Middle frontal gyrus (tissue), 1 donor: ENCODE measurements around the gene ATL1.
A peak's percentile ranks its signal among the peaks of the same experiment; 100 is the strongest.

Source experiments
- DNase-seq: peaks from one replicate; pipeline ENCODE4 v3.0.0-alpha.2; 2015; ENCODE audit warnings: low spot score; ENCODE audit errors: extremely low spot score

Gene ATL1

DNA sequence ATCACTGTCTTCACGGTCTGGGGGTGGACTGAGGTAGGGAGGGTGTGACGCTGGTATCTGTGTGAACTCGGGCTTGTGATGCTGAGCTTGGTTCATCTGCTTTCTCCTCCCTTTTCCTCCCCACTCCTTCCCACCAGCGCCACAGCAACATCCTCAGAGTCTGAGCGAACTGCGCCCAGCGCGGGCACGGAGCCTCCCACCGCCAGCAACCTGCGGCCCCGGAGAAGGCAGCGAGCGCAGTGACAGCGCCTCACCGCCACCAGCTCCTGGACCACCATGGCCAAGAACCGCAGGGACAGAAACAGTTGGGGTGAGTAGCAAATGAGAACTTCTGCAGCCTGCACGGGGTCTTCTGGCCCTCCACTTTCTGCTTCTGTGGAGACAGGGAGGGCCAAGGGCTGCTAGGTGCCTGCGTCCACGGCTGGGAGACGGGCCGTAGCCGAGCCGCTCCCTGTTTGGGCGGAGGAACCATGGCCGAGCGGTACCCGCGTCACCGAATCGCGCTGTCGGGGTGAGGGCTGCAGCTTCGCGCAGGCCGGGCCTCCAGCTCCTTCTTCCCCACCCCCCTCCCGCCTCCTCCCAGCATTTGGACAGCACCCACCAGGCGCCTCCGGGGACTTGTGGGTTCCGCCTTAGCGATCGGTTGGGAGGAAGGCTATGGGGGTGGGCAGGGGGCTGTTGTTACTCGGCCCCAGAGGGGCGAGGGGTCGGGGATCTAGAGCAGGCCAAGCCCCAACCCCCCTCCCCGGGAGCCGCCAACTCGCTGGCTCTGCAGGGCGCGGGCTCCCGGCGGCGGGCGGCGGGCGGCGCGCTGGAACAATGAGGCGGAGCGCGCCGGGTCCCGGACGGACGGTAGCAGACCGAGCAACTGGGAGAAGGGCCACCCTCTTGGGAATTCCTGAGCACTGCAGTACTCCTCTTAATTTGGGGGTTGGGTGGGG is at the start of gene ATL1:
TSS of gene ATL1 (plus strand) at position 156 of the 941 bp plus-strand sequence. CDS start at position 277, 121 bp downstream.
- DNase-seq = peak; percentile 51

DNA sequence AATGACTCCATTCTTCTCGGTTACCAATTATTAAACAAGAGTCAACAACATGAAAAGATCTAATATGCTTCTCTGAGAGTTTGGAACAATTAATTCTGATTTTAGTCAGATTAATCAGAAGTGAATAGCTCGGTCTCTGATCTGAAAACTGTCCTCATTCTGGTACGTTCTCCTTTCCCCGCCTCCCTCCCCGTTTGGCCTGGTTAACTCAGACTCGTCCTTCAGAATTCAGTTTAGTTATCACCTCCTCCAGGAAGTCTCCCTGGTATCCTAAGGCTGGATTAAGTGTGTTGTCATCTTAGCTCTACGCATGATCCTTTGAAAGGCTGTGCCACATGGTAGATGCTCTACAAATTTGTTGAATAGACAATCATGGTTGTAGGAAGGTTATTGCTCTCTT is 49.8 kb upstream of the ATL1 start:
- no peak for DNase-seq

DNA sequence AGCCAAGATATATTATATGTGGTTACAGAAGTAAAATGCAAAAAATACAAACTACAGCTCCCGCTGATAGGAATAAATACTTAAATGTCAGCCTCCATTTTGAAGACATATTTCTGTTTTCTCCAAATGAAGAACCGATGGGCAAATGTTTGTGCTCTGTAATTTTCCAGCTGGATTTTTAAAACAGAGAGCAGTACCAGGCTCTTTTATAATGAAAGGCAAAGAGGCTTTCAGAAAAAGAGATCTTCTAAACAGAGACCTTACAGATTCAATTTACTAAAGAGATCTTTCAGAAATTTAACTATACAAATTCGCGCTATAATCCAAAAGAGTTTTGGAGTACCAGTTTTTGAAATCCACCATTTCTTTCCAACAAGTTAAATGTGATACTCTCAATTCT is 47.5 kb upstream of the ATL1 start:
- DNase-seq = no peak

DNA sequence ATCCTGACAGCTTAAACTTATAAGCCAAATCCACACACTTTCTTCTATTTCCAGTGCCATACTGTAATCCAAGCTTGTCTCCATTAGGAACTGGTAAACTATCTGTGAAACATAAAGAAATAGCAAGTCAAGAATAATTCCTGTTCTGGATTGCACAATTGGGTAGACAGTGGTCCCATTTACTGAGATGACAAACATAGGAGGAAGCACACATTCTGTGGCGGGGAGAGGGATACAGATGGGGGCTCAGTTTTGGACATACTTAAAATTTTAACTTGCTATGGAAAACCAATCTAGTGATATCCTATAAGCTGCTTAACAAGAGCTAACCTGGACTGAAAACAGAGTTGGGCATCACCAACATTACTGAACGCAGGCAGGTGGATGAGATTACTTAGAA is 43.9 kb upstream of the ATL1 start:
- DNase-seq = no peak

DNA sequence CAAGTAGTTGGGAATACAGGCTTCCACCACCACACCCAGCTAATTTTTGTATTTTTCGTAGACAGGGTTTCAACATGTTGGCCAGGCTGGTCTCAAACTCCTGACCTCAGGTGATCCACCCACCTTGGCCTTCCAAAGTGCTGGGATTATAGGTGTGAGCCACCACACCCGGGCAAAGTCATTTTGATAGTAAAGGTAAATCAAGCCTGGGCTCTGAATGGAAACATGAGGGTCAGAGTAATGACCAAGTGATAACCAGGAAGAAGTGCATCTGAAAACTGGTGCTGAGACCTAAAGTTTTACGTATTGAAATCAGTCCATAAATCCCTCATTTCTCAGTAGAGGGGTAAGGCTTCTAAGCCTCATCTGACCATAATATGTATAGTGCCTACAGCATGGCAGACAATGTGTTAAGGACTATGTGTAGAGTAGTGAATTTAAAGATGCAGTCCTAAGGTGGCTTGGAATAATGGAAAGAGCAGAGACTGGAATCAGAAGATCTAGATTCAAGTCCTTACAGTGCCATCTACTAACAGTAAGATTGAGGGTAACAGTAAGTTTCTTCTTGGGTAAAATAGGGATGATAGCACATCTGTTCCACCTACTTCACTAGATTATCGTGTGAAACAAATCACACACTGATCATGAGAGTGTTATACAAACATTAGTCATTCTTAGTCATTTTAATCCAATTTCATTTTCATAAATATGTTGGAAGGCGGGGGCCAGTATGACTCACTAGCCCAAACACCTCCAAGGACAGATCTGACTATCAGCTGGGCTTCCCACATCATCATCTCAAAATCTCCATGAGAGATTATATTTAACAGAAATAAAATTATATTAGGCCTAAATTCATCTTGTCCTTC is 38.8 kb upstream of the ATL1 start:
- no peak for DNase-seq

DNA sequence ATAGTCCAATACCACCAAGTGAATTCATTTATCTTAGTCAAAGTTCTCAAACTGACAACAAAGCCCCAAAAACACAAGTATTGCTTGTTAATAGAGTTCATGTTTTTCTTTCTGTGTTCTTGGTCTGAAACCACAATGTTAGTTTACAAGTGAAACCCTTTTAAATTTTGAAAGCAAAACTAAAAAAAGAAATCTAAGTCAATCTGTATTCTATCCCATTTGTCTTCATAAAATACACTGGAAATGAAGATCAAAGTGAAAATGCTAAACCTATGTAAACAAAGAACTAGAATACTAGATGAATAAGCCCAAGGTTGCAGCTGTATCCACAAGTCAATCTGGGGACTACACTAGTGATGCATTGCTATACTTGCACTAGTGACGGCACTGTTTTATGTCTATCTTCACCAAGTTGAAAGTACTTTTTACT is 38.0 kb upstream of the ATL1 start:
- DNase-seq = no peak

DNA sequence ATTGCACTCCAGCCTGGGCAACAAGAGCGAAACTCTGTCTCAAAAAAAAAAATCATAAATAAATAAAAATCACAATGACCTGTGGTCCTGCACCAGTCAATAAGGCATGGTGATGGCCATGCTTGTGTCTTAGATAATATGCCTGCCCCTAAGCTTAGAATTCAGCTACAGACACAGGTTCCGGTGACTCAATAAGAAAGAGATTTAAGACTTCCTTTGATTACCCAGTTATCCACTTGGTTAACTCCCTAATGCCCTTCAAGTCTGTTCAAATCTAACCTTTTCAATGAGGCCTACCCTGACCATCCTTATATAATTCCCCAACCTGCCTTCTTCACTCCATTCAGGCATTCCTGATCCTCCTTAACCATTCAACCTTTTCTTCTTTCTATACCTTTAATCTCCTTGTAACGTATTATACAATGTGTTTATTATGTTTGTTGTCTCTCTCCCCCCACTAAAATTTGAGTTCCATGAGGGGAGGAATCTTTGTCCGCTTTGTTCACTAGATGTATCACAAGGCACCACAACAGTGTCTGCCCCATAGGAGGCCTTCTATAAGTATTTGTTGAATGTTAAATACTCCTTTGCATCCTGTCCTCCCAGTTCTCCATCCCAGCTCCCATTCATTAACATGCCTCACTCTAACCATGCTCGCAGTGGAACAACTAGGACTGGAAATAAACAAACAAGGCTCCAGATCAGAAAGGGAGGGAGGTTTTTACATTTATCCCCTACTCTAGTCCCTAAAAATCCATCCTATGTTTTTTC is 36.5 kb upstream of the ATL1 start:
- DNase-seq = no peak

DNA sequence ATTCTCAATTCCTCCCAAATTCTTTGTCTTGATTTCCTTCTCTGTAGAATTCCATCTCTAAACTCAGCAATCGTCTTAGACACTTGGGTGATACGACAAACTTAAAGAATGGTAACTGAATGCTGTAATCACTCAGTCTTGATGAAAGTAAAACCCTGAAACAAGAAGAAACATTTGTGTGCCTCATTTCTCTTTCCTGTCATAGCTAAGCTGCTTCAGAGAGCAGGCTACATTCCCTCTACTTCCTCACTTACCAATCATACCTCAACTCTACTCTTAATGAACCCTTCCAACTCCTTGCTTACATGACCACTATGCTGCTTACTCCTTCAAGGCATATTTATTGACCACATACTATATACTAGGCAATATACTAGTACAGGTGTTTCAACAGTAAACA is 35.9 kb upstream of the ATL1 start:
- DNase-seq = no peak

DNA sequence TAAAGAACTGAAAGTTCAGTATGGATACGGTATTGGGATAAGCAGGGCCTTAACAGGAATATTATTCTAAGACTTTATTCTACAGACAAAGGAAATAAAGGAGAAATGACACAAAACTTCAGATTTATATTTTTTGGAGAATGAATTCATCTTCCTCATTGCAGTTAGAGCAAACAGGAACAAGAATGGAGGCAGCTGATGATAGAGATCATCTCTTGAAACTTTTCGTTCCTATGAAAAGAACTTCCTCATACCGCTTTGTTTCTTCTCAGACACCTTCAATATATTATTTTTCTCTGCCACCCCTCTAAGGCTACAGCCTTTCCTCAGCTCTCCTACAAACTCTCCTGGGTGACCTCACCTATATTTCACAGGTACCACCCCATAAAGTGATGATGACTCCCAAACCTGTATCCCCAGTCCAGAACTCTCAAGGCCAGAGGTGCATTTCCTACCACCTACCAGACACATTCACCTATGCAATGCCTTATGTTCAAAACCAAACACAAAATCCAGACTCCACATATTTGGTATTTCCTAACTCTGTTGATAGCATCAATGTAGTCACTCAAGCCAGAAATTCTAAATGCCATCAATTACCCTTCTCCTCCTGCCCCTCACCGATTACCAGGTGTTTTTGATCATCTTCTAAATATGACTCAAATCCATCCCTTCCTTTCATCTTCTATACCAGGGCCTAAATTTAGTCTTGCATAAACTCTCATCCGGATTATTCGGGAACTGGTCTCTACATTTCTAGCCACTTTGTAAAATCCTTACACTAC is 35.0 kb upstream of the ATL1 start:
- no peak for DNase-seq

DNA sequence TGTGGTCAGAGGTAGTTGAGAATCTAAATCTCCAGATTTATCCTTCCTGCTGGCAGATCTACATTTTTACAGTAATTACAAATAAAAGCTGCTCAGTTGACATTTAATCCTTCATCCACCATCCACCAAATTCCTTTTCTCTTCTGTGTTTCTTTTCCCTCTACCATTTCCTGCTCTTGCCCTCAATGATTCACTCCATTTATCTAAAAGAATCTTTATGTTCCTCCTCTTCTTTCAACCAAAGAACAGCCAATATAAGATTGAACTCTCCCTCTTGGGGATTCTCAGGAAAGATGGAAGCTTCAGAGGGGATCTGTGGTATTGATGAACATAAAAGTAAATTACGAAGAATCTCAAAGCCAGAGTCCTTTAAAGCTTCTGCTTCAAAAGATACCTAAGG is 31.9 kb upstream of the ATL1 start:
- no peak for DNase-seq

DNA sequence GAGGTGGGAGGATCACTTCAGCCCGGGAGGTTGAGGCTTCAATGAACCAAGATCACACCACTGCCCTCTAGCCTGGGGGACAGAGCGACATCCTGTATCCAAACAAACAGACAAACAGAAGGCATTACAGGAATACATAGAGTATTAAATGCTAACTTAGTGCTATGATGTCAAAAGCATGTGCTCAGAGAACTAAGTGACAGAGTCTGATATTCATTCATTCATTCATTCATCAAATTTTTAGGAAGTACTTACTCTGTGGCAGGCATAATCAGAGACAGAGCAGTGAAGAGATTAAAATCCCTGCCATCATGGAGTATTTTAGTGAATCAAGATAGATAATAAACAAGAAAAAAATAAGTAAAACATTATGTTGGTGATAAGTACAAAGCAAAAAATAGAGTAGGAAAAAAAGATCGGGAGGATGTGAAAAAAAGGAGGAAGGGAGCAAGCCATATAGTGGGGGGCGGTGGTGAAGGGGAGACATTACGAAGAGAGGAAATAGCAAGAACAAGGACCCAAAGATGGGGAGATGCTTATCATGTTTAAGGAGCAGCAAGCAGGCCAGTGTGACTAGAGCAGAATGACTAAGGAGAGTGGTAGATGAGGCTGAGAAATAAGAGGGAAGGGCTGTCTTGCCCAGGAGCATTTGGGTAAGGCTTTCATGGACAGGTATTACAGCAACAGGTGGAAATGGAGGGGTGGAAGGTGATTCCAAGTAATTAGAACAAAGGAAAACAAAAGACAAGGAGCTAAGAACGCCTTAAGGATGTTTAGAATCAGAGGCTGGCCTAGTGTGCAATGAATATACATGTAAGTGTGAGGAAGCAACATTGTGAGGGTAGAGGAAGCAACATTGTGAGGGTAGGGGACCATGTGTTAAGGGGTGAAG is 30.4 kb upstream of the ATL1 start:
- DNase-seq = no peak

DNA sequence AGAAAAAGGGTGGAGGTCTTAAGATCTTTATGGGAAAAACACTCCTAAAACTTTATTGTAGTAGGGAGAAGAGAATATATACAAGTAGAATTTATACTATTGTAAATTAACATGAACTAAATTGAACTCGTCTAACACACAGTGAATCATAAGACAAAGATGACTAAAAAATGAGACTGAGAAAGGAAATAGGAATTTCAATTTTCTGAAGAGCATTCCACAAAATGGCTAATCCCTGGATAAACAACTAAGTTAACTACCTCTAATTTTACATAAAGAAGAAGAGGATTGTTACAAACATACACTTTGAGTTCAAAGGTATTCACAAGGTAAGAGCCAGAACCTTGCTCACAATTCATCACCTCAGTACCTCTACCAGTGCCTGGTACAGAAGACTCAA is 29.6 kb upstream of the ATL1 start:
- DNase-seq = no peak

DNA sequence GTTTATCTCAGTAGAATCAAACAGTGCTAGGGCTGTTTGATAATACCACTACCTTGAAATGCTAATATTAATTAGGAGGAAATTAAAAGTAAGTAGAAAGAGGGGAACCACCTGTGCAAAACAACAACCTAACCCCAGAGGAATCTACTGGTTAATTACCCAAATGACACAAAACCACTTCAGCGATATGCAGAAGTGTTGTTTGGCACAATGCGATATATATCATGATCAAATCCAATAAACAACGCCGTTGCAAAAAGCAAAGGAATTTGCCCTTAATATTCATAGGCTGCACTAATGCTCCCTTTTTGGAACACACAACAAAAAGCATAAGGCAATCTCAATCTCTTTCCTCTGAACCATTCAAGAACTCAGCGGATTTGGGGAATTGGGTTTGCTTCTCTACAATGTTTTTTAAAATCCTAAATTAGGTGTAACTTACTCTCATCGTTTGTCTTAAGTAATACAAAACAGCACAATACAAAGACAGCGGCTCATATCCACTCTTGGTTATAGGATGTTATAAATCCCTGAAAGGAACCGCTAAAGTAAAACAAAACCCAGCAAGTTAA is 29.1 kb upstream of the ATL1 start:
- DNase-seq = no peak

DNA sequence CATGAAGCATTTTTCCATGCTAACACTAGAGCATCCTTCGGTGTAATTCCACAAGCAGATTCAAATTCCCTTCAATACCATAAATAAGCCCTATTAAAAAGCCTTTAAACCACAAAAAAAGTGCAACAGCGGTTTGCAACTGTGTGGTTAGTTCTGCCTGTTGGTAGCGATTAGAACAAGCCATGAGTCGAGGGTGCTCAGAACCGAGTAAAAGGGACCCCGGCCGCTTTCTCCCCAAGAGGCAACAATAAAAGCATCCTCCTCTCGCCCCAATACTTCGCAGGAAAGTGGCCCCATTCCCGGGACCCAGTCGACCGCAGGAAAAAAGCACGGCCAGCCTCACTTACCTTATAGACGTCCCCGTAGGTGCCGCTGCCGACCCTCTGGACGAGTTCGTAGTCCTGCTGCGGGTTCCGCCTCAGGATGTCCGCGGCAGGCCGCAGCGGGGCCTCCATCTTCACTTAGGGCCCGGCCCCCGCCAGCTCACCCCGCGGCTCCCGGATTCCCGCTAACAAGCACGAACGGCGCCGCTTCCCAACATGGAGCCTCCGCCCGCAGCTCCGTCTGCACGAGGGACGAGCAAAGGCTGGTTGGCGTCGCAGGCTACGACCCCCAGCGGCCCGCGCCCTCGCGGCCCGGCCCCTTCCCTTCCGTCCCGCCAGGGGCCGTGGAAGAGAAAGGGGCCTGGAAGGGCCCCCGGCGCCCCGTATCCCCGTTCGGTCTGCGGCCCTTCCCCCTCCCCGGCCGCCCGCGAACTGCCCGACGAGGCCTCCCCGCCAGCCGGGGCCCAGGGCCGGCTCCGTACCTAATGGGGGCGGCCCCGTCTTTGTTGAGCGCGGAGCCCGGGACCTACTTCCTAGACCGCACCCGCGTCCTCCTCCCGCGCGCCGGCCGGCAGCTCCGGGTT is 28.1 kb upstream of the ATL1 start:
- DNase-seq = no peak

DNA sequence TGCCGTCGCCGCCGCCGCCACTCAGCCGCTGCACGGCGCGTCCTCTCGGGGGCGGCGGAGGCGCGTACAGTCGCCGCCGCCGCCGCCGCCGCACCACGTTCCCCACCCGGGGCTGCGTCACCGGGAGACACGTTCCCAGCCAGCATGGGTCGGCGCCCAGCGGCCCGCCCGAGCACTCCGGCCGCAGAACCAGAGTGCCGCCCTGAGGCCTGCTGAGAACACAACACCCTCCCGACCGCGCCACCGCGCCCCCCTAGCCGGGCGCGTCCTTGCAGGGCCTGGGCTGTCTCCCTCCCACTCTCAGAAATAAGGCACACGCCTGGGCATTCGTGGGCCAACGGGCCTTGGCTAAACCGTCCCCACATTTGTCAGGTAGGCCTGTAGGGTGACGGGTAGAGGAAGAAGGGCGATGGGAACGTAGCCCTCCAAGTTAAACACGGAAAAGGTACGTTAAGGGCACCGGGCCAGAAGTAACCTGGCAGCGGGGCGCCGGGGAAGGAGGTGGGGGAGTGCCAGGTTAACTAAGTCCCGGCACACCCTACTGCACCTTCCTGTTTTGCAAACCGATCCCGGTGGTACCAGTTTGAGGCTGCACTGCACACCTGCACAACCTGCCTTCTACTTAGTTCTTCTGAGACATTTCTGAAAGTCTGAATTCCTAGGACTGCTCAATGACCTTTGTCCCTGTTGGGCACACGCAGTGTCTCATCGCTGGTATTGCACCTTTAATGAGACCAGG is 27.3 kb upstream of the ATL1 start, which contains the start of gene MAP4K5:
TSS of gene MAP4K5 (minus strand) at position 68 of the 739 bp plus-strand sequence. CDS start 520 bp downstream, outside the sequence.
- peak; percentile 89 for DNase-seq

DNA sequence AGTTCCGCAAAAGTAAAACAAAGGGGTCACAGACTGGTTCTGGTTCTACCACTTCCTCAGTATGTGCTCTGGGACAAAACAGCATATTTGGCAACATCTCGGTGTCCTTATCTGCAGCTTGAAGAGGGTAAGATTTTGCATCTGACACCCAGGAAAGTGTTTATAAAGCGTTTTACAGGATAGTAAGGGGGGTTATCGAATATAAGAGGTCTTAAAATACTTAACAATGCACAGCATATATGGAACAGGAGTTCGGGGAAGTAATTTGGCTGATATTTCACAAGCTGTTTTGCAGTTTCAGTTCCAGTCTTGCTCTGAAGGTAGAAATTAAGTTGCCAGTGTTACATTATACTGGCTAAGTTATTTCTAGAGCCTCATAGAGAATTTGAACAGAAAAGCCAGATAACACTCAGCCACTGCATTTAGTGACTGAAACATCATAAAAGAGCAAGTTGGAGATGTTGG is 26.7 kb upstream of the ATL1 start:
- no peak for DNase-seq

DNA sequence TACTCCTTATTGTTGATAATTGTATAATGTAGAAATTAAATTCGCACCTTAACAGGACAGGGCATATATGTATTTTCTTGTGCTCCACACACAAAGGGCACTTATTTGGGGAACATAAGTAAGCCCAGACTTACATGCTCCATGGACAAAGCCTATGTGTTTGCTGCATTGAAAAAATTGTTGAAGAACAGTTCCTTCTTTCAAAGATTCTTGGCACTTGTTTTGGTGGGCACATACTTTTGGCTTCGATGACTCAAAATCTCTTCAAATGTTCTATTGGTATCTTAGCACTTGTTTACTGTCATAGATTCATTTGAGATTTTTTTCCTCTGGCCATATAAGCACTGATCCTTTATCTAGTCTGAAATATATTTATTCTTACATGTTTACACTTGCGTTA is 26.1 kb upstream of the ATL1 start:
- peak; percentile 57 for DNase-seq
